Parathyroid adenoma (tissue), 2 donors: ENCODE results near the gene MORC4.

ENCODE experiments used
- H2AFZ ChIP-seq: fragments of 300-600 bp; sonication (generic); one replicate; pipeline ENCODE4 v1.7.0; 2017; ENCODE audit warnings: antibody characterized with exemption, mild to moderate bottlenecking
- H3K27ac ChIP-seq: fragments of 300-600 bp; sonication (generic); one replicate; pipeline ENCODE4 v1.7.0; 2017
- H3K27me3 ChIP-seq: fragments of 300-600 bp; sonication (generic); one replicate; pipeline ENCODE4 v1.7.0; 2017; ENCODE audit warnings: low read length; ENCODE audit not compliant: control insufficient read depth, insufficient read depth
- H3K36me3 ChIP-seq: fragments of 300-600 bp; sonication (generic); one replicate; pipeline ENCODE4 v1.7.0; 2017; ENCODE audit warnings: low read length; ENCODE audit not compliant: control insufficient read depth, insufficient read depth
- H3K4me1 ChIP-seq: fragments of 300-600 bp; sonication (generic); one replicate; pipeline ENCODE4 v1.7.0; 2017; ENCODE audit warnings: control low read depth
- H3K4me2 ChIP-seq: fragments of 300-600 bp; sonication (generic); one replicate; pipeline ENCODE4 v1.7.0; 2017; ENCODE audit warnings: low read length
- H3K4me3 ChIP-seq: fragments of 300-600 bp; sonication (generic); one replicate; pipeline ENCODE4 v1.7.0; 2017; ENCODE audit warnings: low read depth, low read length
- H3K79me2 ChIP-seq: fragments of 300-600 bp; sonication (generic); one replicate; pipeline ENCODE4 v1.7.0; 2017; ENCODE audit warnings: control low read depth
- H3K9ac ChIP-seq: fragments of 300-600 bp; sonication (generic); one replicate; pipeline ENCODE4 v1.7.0; 2017; ENCODE audit warnings: mild to moderate bottlenecking
- H3K9me3 ChIP-seq: fragments of 300-600 bp; sonication (generic); one replicate; pipeline ENCODE4 v1.7.0; 2017; ENCODE audit warnings: low read length; ENCODE audit not compliant: control insufficient read depth
- TF ChIP-seq, protein P1 (sequence below): fragments of 300-600 bp; sonication (generic); IDR thresholded peaks from one replicate; pipeline ENCODE4 v1.7.0; 2017; ENCODE audit warnings: antibody characterized with exemption, mild to moderate bottlenecking
- donor health status: primary hyperparathyroidism.

MORC4 gene

DNA sequence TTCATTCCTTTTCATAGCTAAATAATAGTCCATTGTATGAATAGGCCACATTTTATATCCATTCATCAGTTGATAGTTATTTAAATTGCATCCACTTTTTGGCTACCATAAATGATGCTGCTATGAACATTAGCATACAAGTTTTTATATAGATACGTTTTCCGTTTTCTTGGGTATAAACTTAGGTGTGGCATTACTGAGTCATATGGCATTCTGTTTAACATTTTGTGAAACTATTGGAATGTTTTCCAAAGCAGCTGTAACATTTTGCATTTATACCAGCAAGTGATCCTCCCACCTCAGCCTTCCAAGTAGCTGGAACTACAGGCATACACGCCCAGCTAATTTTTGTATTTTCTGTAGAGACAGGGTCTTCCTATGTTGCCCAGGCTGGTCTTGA lies 53.5 kb downstream of the MORC4 start:
- Histone ChIP-seq H3K79me2 (no peaks in the 10 kb centered on the region), H3K27me3 (no peaks in the 10 kb centered on the region), H3K4me3 (no peak overlapping the region), H3K36me3 (no peaks in the 10 kb centered on the region), H3K9ac (no peak overlapping the region), H3K4me2 (no peak overlapping the region), H3K4me1 (no peaks in the 10 kb centered on the region), H3K9me3 (no peaks in the 10 kb centered on the region), H3K27ac (no peak overlapping the region), H2AFZ (no peak overlapping the region)
- TF ChIP-seq, protein P1, sequence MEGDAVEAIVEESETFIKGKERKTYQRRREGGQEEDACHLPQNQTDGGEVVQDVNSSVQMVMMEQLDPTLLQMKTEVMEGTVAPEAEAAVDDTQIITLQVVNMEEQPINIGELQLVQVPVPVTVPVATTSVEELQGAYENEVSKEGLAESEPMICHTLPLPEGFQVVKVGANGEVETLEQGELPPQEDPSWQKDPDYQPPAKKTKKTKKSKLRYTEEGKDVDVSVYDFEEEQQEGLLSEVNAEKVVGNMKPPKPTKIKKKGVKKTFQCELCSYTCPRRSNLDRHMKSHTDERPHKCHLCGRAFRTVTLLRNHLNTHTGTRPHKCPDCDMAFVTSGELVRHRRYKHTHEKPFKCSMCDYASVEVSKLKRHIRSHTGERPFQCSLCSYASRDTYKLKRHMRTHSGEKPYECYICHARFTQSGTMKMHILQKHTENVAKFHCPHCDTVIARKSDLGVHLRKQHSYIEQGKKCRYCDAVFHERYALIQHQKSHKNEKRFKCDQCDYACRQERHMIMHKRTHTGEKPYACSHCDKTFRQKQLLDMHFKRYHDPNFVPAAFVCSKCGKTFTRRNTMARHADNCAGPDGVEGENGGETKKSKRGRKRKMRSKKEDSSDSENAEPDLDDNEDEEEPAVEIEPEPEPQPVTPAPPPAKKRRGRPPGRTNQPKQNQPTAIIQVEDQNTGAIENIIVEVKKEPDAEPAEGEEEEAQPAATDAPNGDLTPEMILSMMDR: no peak

DNA sequence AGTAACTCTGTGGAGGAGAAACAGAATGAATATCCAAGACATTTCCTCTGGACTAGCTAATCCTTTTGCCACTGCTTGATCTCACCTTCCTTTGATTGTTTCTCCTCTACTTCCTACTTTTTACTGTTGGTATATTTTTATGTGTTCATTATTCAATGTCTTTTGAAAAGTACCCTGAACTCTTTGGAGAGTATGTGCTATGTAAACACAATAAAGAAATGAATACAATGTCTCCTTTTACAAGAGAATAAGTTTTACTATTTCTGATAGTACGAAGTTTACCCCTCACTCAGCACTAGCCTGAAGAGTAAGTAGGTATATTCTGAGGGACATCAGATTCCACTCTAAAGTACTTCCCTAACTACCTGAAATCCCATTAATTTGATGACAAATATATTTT lies 59.9 kb downstream of the MORC4 start:
- Histone ChIP-seq H3K4me1 (no peaks in the 10 kb centered on the region), H3K27ac (no peak overlapping the region)

DNA sequence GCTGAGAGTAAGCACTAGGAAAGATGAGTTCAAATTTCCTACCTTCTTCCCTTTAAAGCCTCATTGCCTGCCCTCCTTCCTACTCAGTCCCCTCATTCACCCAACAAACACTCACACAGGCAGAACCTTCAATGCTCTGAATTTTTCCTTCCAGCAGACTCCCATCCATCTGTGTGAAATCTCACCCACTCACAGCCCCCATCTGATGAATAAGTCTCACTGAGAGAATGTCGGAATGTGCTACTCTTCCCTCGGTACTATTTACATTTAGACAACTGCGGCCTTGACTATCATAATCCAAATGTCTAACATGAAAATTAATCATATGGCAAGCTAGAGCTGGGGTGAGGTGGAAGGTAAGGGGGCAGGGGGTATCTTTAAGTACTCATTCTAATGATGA lies 60.4 kb downstream of the MORC4 start:
- no peaks in the 10 kb centered on the region for H3K9me3 ChIP-seq
- TF ChIP-seq, protein P1: no peak
- no peak overlapping the region for H3K4me3 ChIP-seq
- no peak overlapping the region for H3K4me2 ChIP-seq
- no peak overlapping the region for H2AFZ ChIP-seq
- no peak overlapping the region for H3K27ac ChIP-seq
- H3K27me3 ChIP-seq: no peaks in the 10 kb centered on the region
- H3K4me1 ChIP-seq: no peaks in the 10 kb centered on the region
- no peaks in the 10 kb centered on the region for H3K36me3 ChIP-seq
- H3K9ac ChIP-seq: no peak overlapping the region
- no peaks in the 10 kb centered on the region for H3K79me2 ChIP-seq

More for the DNA sequence above, 59.9 kb downstream of the MORC4 start:
- Histone ChIP-seq H3K4me2 (no peak overlapping the region), H3K9me3 (no peaks in the 10 kb centered on the region), H3K4me3 (no peak overlapping the region), H3K36me3 (no peaks in the 10 kb centered on the region), H2AFZ (no peak overlapping the region), H3K27me3 (no peaks in the 10 kb centered on the region), H3K9ac (no peak overlapping the region), H3K79me2 (no peaks in the 10 kb centered on the region)
- TF ChIP-seq, protein P1: no peak

DNA sequence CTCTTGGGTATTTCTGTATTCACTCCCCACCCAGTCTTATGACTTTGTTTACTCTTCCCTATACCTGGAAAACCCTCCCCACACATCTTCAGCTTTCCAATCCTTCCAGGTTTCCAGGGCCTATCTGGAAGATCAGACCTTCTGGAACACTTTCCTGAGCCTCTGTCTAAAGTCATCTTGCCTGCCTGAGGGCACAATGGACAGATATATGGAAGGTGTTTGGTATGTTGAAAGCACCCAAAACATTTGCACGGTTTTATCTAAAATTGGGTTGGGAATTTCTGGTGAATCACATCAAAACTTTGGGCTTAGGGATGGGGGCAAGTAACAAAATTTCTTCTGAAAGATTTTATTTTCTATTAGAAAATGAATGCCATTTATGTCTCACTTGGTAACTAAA lies 63.8 kb downstream of the MORC4 start:
- no peaks in the 10 kb centered on the region for H3K27me3 ChIP-seq
- H3K36me3 ChIP-seq: no peaks in the 10 kb centered on the region
- H3K27ac ChIP-seq: no peak overlapping the region
- no peak overlapping the region for H3K4me3 ChIP-seq
- H3K9me3 ChIP-seq: no peaks in the 10 kb centered on the region
- no peaks in the 10 kb centered on the region for H3K79me2 ChIP-seq
- H3K9ac ChIP-seq: no peak overlapping the region
- no peak overlapping the region for H3K4me2 ChIP-seq
- H2AFZ ChIP-seq: no peak overlapping the region
- H3K4me1 ChIP-seq: no peaks in the 10 kb centered on the region
- TF ChIP-seq, protein P1: no peak

DNA sequence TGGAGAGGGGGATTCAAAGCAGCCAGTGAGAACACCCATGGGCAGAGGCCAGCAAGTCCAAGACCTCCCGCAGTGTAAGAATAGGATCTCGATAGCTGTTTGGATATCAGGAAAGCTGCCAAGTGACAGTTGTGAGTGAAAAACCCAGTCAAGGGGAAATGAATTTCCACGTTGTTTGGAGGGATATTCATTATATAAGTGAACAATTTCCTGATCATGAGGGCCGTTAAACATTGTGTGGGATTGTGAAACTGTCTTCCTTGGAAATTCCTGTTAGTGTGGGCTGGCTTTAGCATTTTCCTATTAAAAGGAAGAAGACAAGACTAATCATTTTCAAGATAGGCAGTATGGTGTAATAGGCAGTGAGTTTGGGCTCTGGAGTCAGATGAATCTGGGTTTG lies 64.8 kb downstream of the MORC4 start:
- no peak overlapping the region for H3K27ac ChIP-seq
- H3K4me2 ChIP-seq: no peak overlapping the region
- no peaks in the 10 kb centered on the region for H3K27me3 ChIP-seq
- TF ChIP-seq, protein P1: no peak
- H3K36me3 ChIP-seq: no peaks in the 10 kb centered on the region
- no peaks in the 10 kb centered on the region for H3K79me2 ChIP-seq
- H3K9me3 ChIP-seq: no peaks in the 10 kb centered on the region
- no peak overlapping the region for H3K9ac ChIP-seq
- no peak overlapping the region for H2AFZ ChIP-seq
- H3K4me1 ChIP-seq: no peaks in the 10 kb centered on the region
- no peak overlapping the region for H3K4me3 ChIP-seq
